IPS-NIHi7 (cell line): Measurements from ENCODE around the gene XIRP1.

Experiments
- DNase-seq: peaks from one replicate; pipeline ENCODE4 v3.0.0; 2012; ENCODE audit warnings: mixed read lengths; ENCODE audit errors: extremely low spot score

Gene XIRP1

DNA sequence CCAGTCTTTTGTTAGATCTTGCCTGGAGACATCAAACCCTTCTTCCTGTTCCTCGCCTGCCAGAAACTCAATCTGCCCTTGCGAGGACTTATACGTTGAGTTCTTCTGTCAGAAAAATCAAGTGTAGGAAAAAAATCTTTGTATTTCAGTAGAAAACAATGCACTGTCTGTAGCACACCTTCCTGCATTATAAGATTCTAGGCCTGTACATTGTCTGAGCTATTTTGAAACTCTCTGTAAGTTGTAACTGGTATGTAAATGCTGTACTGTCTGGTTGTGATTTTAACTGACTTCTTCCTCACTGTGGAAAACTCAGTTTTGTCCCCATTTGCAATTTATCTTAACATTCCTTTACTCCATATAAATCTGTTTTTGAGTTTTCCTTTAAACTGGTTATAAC is 17.7 kb upstream of the XIRP1 start:
- no peak for DNase-seq

- no peak for DNase-seq
Observed at GRCh38 chr3:39209329-39209970, 17.1 kb upstream of the XIRP1 start.

DNA sequence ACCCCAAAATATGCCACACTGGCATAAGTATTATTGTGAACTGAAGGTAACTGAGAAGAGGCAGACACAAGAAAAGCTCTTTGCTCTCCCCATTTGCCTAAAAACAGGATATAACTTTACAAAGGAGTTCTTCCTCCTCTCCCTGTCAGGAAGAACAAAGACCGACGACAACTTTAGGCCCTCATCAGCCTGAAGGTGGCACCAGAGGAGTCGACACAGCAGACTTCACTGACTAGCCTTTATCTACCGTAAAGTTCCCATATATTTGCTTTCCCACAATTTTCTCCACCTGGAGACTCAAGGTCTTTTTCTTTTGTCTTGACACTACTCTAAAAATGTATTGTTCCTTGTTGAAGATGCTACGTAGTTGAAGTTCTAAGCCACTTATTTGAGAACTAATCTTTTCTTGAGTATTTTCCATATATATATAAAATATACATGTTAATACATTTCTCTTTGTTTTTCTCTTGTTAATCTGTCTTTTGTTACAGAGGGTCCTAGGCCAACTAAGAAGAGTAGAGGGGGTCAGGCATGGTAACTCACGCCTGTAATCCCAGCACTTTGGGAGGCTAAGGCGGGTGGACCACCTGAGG is 16.2 kb upstream of the XIRP1 start:
- DNase-seq = peak; percentile 77

DNA sequence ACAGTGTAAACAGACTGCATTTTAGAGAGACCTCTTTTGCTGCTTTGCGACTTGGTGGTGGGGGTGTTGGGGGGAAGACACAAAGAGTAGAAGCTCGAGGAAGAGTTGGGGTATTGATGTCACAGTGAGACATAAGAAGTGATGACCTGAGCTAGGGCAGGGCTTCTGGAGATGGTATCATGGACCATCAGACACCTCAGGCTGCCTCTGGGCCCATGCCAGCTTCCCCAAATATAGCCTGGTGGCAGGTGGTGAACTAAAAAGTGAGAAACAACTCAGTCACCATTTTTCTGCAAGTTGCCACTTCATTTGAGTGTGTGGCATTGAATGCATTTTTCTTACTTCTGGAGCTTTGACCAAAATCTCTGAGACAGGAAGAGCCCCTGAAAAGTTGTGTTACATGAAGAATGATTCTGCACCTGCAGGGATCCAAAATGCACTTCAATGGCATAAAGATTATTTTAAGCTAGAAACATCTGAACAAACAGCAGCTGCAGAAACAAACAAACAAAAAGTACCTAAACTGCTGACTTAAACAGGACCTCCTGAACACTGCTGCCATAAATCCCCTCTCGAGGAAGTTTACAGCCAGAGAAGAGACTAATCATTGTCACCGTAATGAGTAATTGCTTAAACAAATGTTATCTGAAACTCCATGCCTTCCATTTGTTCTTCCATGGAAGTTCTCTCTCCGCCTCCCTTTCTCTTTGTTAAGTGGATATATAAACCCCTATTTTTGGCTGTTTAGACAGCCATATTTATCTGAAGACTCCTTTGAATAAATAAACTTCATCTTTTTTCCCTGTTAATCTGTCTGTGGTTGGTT is 15.2 kb upstream of the XIRP1 start:
- DNase-seq = no peak

- no peak for DNase-seq
Observed at GRCh38 chr3:39205919-39206516, 13.6 kb upstream of the XIRP1 start.

- DNase-seq = no peak
Observed at GRCh38 chr3:39205131-39205530, 12.7 kb upstream of the XIRP1 start.

- no peak for DNase-seq
Observed at GRCh38 chr3:39203860-39204259, 11.5 kb upstream of the XIRP1 start.

- DNase-seq = no peak
Observed at GRCh38 chr3:39203402-39203801, 11.0 kb upstream of the XIRP1 start.

GRCh38 chr3:39202094-39202493 is 9.7 kb upstream of the XIRP1 start:
- no peak for DNase-seq

DNA sequence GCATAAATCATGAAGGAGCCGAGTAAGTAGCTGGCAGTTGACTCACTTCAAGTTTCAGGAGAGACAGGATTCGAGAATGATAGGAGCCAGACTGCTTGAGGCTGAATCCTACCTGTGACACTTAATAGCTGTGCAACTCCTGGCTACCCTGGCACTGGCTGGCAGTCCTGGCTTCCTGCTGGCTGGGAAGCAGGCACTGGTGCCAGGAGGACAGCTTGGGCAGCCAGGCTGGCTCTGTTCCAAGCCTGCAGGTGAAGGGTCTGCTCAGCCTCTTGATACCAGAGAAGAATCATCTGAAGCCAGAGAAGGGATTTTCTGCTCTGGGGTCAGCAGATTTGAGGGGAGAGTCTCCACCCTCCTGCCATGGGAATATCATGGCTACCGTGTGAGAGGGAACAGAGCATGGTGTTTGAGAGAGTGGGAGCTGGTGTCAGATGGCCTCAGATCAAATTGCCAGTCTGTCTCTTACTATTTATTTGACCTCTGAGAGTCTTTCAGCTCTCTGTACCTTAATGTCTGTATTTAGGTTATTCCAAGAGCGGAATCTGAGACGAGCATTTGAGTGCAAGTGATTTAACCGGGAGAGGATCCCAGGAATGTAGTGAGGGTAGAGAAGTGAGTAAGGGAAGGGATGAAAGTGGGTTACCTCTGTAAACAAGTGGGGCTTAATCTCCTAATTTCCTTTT is 4.4 kb upstream of the XIRP1 start:
- DNase-seq = no peak

- no peak for DNase-seq
Observed at GRCh38 chr3:39196034-39196433, 3.6 kb upstream of the XIRP1 start.

DNA sequence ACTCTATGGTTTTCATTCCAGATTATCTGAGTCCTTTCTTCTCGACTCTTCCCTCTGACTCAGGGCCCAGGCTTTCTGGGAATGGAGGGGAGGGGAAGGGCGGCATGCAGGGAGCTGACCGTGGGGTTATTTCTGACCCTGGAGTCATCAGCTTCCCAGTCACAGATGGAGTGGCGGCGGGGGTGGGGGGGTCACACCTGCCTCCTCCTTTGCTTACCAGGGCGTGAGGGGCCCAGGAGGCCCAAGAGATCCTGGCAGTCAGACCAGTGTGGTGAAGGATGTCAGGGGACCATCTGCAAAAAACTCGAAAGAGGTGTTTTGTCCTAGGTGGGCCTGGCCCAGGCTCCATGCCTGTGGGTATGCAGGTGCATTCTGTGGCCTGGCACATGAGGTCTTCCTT is 996 bp upstream of the XIRP1 start:
- DNase-seq = no peak

DNA sequence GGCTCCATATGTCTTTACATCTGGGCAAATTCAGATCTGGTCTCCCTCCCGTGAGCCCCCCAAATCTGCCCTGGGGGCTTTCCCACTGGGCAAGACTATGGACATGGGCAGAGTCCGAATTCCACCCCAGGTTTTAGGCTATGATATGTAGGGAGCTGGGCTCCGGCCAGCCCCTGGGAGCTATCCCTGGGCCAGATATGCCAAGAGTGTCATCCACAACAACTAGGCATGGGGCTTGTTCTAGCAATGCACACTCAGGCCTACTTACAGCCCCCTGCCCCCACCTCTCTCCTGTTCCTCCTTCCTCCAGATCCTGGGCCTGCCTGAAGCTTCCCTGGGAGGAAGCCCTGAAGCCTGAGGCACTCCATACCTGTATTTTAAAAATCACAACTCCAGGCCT is 622 bp downstream of the XIRP1 start:
- no peak for DNase-seq

- no peak for DNase-seq
Observed at GRCh38 chr3:39191111-39191510, 1.3 kb downstream of the XIRP1 start.

DNA sequence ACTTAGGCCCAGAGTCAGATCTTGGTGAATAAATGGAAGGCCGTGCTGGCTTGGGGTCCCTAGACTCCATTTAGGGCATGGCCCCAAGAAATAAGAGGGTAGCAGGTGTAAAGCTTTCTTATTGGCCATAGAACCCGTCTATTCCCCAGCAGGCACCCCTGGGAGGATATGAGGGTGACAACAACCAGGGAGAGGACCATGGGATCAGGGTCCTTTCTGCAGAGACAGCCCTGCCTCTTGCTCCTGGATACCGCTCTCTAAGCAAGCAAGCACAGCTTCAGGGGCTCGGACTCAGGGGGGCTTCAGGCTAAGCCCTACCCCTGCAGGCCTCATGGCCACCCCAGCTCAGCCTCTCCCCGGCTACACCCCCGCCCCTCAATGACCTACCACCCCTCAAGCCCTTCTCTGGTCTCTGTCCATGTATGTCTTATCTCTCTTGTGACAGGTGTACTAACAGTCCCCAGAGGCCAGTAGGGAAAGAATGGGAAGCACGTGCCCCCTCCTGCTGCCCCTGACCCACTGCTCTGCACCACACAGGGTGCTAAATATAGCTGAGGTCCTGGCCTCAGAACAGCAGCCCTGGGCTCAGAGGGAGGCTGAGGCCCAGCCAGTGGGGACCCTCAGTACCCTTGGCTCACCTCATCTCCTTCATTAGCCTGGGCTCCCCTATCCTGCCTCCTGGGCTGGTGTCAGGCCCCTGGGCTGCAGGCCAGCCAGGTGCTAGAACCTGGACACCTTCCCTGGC is 1.9 kb downstream of the XIRP1 start:
- no peak for DNase-seq

GRCh38 chr3:39189959-39190269 is 2.5 kb downstream of the XIRP1 start:
- peak; percentile 85 for DNase-seq

DNA sequence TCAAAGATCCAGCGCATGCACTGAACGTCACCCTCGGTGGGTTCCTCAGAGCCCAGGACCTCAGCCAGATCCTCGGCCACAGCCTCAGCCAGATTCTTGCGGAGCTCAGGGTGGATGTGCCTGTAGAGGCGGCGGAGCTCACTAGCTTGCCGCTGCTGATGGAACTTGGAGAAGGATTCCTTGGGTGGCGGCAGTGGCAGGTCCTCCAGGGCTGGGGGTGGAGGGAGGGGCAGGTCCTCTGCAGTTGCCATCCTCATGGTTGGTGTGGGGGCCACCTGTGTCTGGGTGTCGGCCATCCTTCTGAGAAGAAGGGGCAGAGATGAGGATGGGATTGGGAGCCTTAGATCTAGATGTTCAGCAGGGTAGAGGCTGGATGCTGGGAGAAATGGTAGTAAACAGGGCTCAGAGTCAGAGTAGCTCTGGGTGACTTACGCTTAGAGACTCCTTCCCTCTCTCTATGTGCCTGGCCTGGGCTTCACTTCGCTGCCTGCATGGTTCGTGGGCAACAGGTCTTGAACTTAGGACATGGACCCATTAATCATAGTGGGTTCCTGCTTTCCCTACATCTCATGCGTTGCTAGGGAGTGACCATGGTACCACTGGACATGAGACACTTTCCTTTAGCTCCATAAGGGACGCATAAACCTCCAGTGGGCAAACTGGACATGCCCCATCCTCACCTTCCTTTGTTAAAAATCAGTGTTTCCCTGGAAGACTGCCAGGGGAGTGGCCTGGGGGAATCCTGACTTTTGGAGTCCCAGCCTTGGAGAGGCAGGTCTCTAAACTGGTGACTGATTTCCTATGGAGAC is 3.0 kb downstream of the XIRP1 start:
- DNase-seq = no peak

- DNase-seq = no peak
Observed at GRCh38 chr3:39188271-39189149, 3.9 kb downstream of the XIRP1 start.

GRCh38 chr3:39187372-39188155 is 4.8 kb downstream of the XIRP1 start:
- no peak for DNase-seq
